HAP-1 (cell line): ENCODE data around the gene PUSL1.

ENCODE experiments used
- DNase-seq, 2 experiments: peaks; one replicate each; pipeline ENCODE4 v3.0.0-alpha.2; 2016 to 2020; ENCODE audit warnings: low spot score in 2 of 2
- H3K27me3 ChIP-seq: fragments of 250-450 bp; sonication (Bioruptor Pico); 2 replicates; pipeline ENCODE4 v1.5.1; 2020; ENCODE audit warnings: low read depth, mild to moderate bottlenecking, moderate library complexity
- H3K36me3 ChIP-seq: fragments of 250-450 bp; sonication (Bioruptor Pico); replicated peaks from 2 replicates; pipeline ENCODE4 v1.5.1; 2020; ENCODE audit warnings: mild to moderate bottlenecking
- H3K4me1 ChIP-seq: fragments of 250-450 bp; sonication (Bioruptor Pico); 2 replicates; pipeline ENCODE4 v1.5.1; 2020; ENCODE audit warnings: mild to moderate bottlenecking
- H3K4me3 ChIP-seq: fragments of 250-450 bp; sonication (Bioruptor Pico); 2 replicates; pipeline ENCODE4 v1.5.1; 2020; ENCODE audit warnings: mild to moderate bottlenecking, moderate library complexity
- H3K9me3 ChIP-seq: fragments of 250-450 bp; sonication (Bioruptor Pico); 2 replicates; pipeline ENCODE4 v1.5.1; 2020; ENCODE audit warnings: mild to moderate bottlenecking, moderate library complexity
- in situ Hi-C: fragments of 300-500 bp; cut with MboI; formaldehyde crosslinking; loops from 3 replicates; pipeline ENCODE4 v1.14.3; 2020; ENCODE audit warnings: low sequenced_read_pairs, inconsistent platforms, mixed read lengths

The PUSL1 gene

GRCh38 chr1:1353389-1354151 lies 45.2 kb downstream of the PUSL1 start:
- Histone ChIP-seq H3K4me3 (peak overlapping the region; percentile 18), H3K4me1 (peaks cover 8% of the 10 kb centered on the region), H3K36me3 (no peaks in the 10 kb centered on the region), H3K9me3 (no peaks in the 10 kb centered on the region), H3K27me3 (peaks cover 17% of the 10 kb centered on the region)
- in situ Hi-C loops = no loop called here
- peak; percentile 28 to 70 for DNase-seq

- peak overlapping the region; percentile 18 for H3K4me3 ChIP-seq
- no peak for DNase-seq
- no peaks in the 10 kb centered on the region for H3K36me3 ChIP-seq
- H3K9me3 ChIP-seq = no peaks in the 10 kb centered on the region
- peaks cover 17% of the 10 kb centered on the region for H3K27me3 ChIP-seq
- in situ Hi-C loops = no loop called here
- peaks cover 8% of the 10 kb centered on the region for H3K4me1 ChIP-seq
These were observed 46.2 kb downstream of the PUSL1 start for GRCh38 chr1:1354271-1355247.

- Histone ChIP-seq H3K27me3 (peaks cover 17% of the 10 kb centered on the region), H3K4me1 (peaks cover 8% of the 10 kb centered on the region), H3K36me3 (no peaks in the 10 kb centered on the region), H3K4me3 (peak overlapping the region; percentile 8; the same call in 1 of the 2 replicates), H3K9me3 (no peaks in the 10 kb centered on the region)
- DNase-seq = peak in 1 of 2 experiments; percentile 68
- in situ Hi-C loops = no loop called here
These were observed 47.0 kb downstream of the PUSL1 start for GRCh38 chr1:1355416-1355815.

- Histone ChIP-seq H3K27me3 (peaks cover 17% of the 10 kb centered on the region), H3K4me3 (no peak overlapping the region)
- in situ Hi-C loops = no loop called here
These were observed 47.9 kb downstream of the PUSL1 start for GRCh38 chr1:1356166-1356795.

GRCh38 chr1:1356796-1357401 lies 48.5 kb downstream of the PUSL1 start:
- Histone ChIP-seq H3K4me1 (peaks cover 8% of the 10 kb centered on the region), H3K36me3 (no peaks in the 10 kb centered on the region), H3K27me3 (peaks cover 17% of the 10 kb centered on the region), H3K4me3 (no peak overlapping the region), H3K9me3 (no peaks in the 10 kb centered on the region)
- in situ Hi-C loops = no loop called here
- no peak for DNase-seq

More at GRCh38 chr1:1356166-1356795, 47.9 kb downstream of the PUSL1 start:
- Histone ChIP-seq H3K4me1 (peaks cover 8% of the 10 kb centered on the region), H3K36me3 (no peaks in the 10 kb centered on the region), H3K9me3 (no peaks in the 10 kb centered on the region)
- DNase-seq = no peak

- Histone ChIP-seq H3K27me3 (peaks cover 17% of the 10 kb centered on the region), H3K4me3 (no peak overlapping the region), H3K9me3 (no peaks in the 10 kb centered on the region), H3K4me1 (peaks cover 8% of the 10 kb centered on the region), H3K36me3 (no peaks in the 10 kb centered on the region)
- in situ Hi-C loops = no loop called here
- no peak for DNase-seq
These were observed 49.6 kb downstream of the PUSL1 start for GRCh38 chr1:1357871-1358432.

GRCh38 chr1:1358433-1359271 lies 50.3 kb downstream of the PUSL1 start, which contains the start of gene MXRA8:
MXRA8 (minus strand) TSS chr1:1358555; CDS start chr1:1358504, 51 bp downstream.
- Histone ChIP-seq H3K4me3 (no peak within 1 kb of the TSS), H3K4me1 (peaks cover 6% of the 10 kb centered on the region), H3K36me3 (no peaks in the 10 kb centered on the region), H3K9me3 (no peaks in the 10 kb centered on the region), H3K27me3 (peaks cover 13% of the 10 kb centered on the region)
- in situ Hi-C loops = no loop called here
- no peak for DNase-seq

GRCh38 chr1:1359308-1359663 lies 50.9 kb downstream of the PUSL1 start:
- DNase-seq = no peak
- in situ Hi-C loops = no loop called here
- no peak overlapping the region for H3K4me3 ChIP-seq
- H3K9me3 ChIP-seq = no peaks in the 10 kb centered on the region
- peaks cover 2% of the 10 kb centered on the region; the same call in 1 of the 2 replicates for H3K4me1 ChIP-seq
- H3K27me3 ChIP-seq = peaks cover 6% of the 10 kb centered on the region
- H3K36me3 ChIP-seq = no peaks in the 10 kb centered on the region

- no peak for DNase-seq
- Histone ChIP-seq H3K4me1 (no peaks in the 10 kb centered on the region; the same call in 1 of the 2 replicates), H3K4me3 (no peak overlapping the region), H3K27me3 (peaks cover under 1% of the 10 kb centered on the region), H3K9me3 (no peaks in the 10 kb centered on the region), H3K36me3 (no peaks in the 10 kb centered on the region)
- in situ Hi-C loops = no loop called here
These were observed 51.5 kb downstream of the PUSL1 start for GRCh38 chr1:1359664-1360468.

GRCh38 chr1:1360506-1361169 lies 52.2 kb downstream of the PUSL1 start:
- in situ Hi-C loops = no loop called here
- H3K4me1 ChIP-seq = no peaks in the 10 kb centered on the region
- DNase-seq = no peak
- H3K36me3 ChIP-seq = no peaks in the 10 kb centered on the region
- no peak overlapping the region for H3K4me3 ChIP-seq
- no peaks in the 10 kb centered on the region for H3K27me3 ChIP-seq
- no peaks in the 10 kb centered on the region for H3K9me3 ChIP-seq
